ENCODE measurements around the gene RFNG. TPM values are rescaled to one million over a fixed set of nuclear protein-coding genes. Genes with fewer than 3 reads are reported as not detected.
A peak's percentile ranks its signal among the peaks of the same experiment; 100 is the strongest.

Gene RFNG
- total RNA-seq = 10 to 100 TPM; 36.0 to 49.0 (median 38.3) TPM

- no peaks in the 10 kb centered on the region for H3K9me3 ChIP-seq
- H3K4me3 ChIP-seq (replicated peaks in 1 of 3) = peak within 1 kb of the TSS; percentile 50 to 85 (median 64)
- no peaks in the 10 kb centered on the region for H3K27me3 ChIP-seq
- H3K36me3 ChIP-seq = peaks cover 34% of the 10 kb centered on the region in 2 donors
- peak; percentile 78 to 80 for DNase-seq
- peaks cover 18 to 19% of the 10 kb centered on the region in 2 donors for H3K4me1 ChIP-seq
- no peak for TF ChIP-seq CTCF (IDR thresholded peaks at IDR 0.05)
- TF ChIP-seq POLR2A (IDR thresholded peaks at IDR 0.05) = peak in 1 of 2 donors; percentile 63
- H3K27ac ChIP-seq = peak within 1 kb of the TSS in 1 of 3 donors; percentile 18
- intact Hi-C loops (cut with DNase I) = no loop called here
- WGBS, 2 donors = 0 to 3% methylated on average over 7 to 11 of the region's 94 CpGs
These were observed at the start of gene RFNG, which contains the start of gene GPS1 for GRCh38 chr17:82051776-82052637. Gene RFNG, minus strand, starts transcription at chr17:82051811. Its CDS starts 45 bp downstream, at chr17:82051766. Gene GPS1, plus strand, starts transcription at chr17:82051898. Its CDS starts 34 bp downstream, at chr17:82051932.

- Histone ChIP-seq H3K4me1 (peaks cover 39 to 64% of the 10 kb centered on the region in 2 donors), H3K27ac (no peak overlapping the region), H3K9me3 (no peaks in the 10 kb centered on the region), H3K36me3 (no peaks in the 10 kb centered on the region), H3K4me3 (replicated peaks in 1 of 3) (no peak overlapping the region), H3K27me3 (no peaks in the 10 kb centered on the region)
- TF ChIP-seq CTCF (IDR thresholded peaks at IDR 0.05) (no peak), POLR2A (IDR thresholded peaks at IDR 0.05) (no peak)
- intact Hi-C loops (cut with DNase I) = loop anchor here (5.0 kb wide), 2 partner anchors 56 to 74 kb away; no protein-coding TSS in a partner anchor
- DNase-seq = peak in 1 of 2 donors; percentile 15
- WGBS, 2 donors = 81 to 90% methylated on average over 2 to 9 of the region's 10 CpGs
These were observed 49.7 kb upstream of the RFNG start for GRCh38 chr17:82101301-82101715.

- H3K36me3 ChIP-seq = peaks cover 0 to 5% of the 10 kb centered on the region in 2 donors
- H3K27ac ChIP-seq = peak overlapping the region in 1 of 3 donors; percentile 89
- 89 to 94% methylated on average over 19 to 30 of the region's 35 CpGs for WGBS, 2 donors
- H3K4me1 ChIP-seq = peaks cover 34 to 59% of the 10 kb centered on the region in 2 donors
- DNase-seq = peak in 1 of 2 donors; percentile 11
- no peaks in the 10 kb centered on the region for H3K9me3 ChIP-seq
- TF ChIP-seq POLR2A (IDR thresholded peaks at IDR 0.05) = no peak
- TF ChIP-seq CTCF (IDR thresholded peaks at IDR 0.05) = no peak
- no peaks in the 10 kb centered on the region for H3K27me3 ChIP-seq
- no peak overlapping the region for H3K4me3 ChIP-seq (replicated peaks in 1 of 3)
- intact Hi-C loops (cut with DNase I) = loop anchor here (5.0 kb wide), 2 partner anchors 57 to 73 kb away; no protein-coding TSS in a partner anchor
These were observed 49.1 kb upstream of the RFNG start for GRCh38 chr17:82100502-82101298.

GRCh38 chr17:82098939-82099763 lies 47.5 kb upstream of the RFNG start:
- peaks cover 29 to 50% of the 10 kb centered on the region in 2 donors for H3K4me1 ChIP-seq
- H3K36me3 ChIP-seq = peaks cover 13 to 14% of the 10 kb centered on the region in 2 donors
- H3K27me3 ChIP-seq = no peaks in the 10 kb centered on the region
- peak overlapping the region; percentile 9 to 77 (median 10) for H3K4me3 ChIP-seq (replicated peaks in 1 of 3)
- DNase-seq = no peak
- TF ChIP-seq CTCF (IDR thresholded peaks at IDR 0.05) (no peak), POLR2A (IDR thresholded peaks at IDR 0.05) (no peak)
- peak overlapping the region; percentile 89 to 97 (median 94) for H3K27ac ChIP-seq
- intact Hi-C loops (cut with DNase I) = no loop called here
- 31 to 37% methylated on average over 7 to 31 of the region's 80 CpGs for WGBS, 2 donors
- no peaks in the 10 kb centered on the region for H3K9me3 ChIP-seq

All from thyroid gland (tissue), 4 donors.